AG09319 (cell line): Measurements from ENCODE around the gene HSF2BP.
"Not testable (repeated sequence)": the region's sequence is repeated elsewhere in the genome, so short reads cannot be mapped to it uniquely, and the experiment has no call there.

Experiments
- DNase-seq: peaks from one replicate; pipeline ENCODE4 v3.0.0-alpha.2; 2010; ENCODE audit warnings: low read depth; ENCODE audit errors: extremely low read depth

Gene HSF2BP

DNA sequence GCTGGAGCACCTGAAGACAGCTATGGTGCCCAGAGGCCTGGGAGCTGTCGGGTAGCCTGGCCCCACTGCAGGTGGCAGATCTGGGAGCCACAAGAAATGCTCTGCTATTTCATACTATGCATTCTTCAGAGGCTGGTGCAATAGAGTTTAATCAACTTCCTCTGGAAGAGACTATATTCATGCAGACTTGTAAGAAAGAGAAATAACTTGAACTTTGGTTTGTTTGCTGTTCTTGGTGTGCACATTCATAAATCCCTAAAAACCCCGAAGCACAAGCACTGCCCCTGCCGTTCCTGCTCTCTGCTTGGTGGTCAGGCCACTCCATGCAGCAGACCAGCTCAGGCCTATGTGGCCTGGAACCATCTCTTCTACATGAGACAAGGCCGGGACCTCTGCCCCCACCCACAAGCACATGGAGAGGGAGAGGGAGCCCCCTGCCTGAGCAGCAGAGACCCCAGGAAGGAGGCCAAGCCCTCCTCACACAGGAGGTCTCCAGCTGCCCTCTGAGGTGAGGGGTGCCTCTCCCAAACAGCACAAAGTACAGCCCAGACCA lies 142.9 kb downstream of the HSF2BP start:
- not testable (repeated sequence) for DNase-seq

DNA sequence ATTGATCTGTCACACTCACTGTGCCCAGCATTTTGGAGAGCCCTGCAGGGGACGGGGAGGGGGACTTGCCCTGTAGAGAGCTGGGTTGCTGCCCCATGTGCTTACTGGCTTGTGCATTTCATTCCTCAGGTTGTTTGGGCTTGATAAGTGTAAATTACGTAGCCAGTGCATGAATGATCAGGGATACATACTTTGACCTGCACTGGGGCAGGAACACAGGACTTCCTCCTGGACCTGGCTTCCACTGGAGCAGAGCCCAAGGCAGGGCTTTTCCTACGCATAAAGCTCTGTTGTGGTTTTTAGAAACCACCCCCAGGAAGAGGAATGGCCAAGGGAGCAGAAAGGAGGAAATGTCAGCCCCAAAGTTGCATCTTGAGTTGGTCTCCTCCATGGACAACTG lies 144.5 kb downstream of the HSF2BP start:
- not testable (repeated sequence) for DNase-seq

DNA sequence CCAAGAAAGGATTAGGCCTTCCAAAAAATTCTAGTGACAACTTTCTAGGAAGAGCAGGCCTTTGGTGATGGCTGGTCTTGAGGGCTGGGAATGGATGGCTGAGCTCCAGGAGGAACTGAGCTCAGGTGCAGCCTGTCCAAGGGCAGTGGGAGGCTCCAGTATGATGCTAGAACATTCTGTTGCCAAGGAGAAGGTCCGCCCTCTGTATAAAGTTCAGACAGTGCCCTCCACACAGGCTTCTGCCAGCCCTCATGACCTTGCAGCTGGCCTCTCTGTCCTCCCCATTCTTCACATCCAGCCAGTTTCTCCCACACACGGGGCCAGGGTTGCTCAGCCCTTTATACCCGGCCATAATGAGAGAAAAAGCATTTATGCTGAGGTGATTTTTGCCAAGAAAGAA lies 146.3 kb downstream of the HSF2BP start:
- DNase-seq, result not testable (repeated sequence)

DNA sequence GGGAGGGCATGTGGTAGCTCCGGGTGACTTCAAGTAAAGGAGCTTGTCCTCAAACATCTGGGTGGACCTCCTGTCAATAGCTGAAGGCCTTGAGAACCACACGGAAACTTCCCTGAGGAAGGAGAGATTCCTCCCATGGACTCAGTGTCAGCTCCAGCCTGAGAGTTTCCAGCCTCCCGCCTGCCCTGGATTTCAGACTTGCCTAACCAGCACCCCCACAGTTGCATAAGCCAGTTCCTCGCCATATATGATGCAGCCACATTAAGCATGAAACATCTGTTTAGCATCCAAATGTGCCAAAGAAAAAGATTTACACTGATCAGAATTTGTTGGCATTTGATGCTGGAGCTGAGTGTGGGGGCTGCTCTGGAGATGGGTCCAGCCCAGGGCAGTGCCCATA lies 148.1 kb downstream of the HSF2BP start:
- not testable (repeated sequence) for DNase-seq

DNA sequence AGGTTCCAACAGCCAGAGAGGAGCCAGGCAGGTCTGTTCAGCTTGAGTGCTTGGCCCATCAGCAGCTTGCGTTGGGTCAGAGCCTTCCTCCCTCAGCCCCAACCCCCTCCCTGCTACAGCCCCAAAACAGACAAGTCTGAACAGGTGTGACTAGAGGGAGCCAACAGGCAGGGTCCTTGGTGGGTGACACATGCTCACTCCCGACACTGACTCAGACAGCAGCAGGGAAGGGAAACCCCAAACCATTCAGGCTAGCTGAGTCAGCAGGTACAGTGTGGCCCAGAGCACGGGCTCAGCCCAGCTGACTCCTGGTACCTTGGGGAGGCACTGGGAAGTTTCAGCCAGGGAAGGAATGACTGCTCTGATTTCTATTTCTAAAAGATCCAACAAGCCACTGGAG lies 148.6 kb downstream of the HSF2BP start:
- DNase-seq, result not testable (repeated sequence)

DNA sequence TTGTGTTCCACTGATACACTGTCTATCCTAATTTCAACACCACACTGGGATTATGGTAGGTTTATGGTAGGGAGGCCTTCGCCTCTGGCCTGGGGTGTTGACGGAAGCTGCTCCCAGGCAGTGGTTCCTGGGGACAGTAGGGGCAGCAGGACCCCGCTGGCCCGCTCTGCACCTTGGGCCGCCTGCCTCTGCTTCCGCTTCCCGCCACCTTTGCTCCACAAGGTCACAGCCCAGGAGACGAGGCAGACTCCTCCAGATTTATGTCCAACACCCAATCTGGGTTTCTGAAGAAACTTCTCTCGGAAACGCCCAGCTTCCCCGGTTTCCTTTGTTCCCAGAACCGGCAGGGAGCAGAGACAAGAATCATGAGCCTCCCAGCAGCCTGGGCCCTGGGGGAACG lies 155.4 kb downstream of the HSF2BP start:
- not testable (repeated sequence) for DNase-seq

DNA sequence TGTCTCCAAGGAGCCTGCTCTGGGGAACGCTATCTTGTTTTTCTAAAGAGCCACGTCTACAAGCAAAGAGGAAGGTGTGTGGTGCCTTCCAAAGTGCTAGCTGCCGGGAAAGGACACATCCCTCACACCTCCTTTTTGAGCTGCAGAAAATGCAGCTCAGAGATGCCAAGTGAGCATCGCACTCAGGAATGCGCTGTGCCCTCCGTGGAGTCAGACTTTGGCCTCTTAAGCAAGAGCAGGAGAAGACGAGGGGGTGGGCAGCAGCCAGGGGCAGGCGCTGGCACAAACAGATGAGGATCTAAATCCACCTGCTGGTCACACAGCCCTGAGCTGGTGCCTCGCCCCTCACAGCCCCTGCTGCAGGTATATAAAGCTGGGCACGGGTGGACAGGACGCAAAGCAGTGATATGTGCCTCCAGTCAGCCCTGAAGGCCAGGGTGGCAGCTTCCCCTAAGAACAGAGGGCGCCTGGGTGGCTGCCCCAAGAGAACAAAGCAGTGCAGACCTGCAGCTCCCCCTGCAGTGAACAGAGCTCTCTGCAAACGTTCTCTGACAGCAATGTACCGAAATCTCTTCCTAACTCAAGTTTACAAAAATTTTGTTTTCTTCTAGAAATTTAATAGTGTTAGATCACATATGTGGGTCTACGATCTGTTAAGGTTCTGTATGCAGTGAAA lies 156.1 kb downstream of the HSF2BP start:
- DNase-seq, result not testable (repeated sequence)

DNA sequence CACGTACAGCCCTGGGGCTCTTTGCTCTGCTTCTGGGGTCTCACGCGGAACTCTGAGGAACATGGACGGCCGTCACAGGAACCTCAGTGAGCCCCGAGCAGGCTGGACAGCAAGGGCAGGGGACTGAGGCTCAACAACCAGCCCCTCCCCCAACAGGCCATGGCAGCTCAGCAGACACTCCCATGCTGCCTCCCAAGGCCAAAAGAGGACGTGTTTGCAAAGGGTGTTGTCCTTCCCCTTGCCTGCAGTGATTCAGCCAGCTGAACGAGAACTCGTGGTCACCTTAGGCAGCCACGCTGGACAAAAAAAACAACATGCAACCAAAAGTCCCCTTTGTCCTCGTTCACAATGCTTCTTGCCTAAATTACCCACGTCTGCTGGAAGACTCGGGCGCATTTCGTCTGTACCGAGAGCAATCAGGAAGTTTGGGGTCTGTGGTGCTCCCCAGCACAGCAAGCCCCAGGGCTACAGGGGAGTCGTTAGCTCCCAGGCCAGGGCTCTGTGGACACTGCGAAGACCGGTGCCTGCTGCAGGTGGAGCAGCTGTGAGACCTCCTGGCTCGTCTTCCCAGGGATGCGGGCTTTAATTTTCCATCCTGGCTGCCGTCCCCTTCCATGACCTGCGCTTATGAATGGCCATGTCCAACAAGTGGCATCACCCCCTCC lies 156.7 kb downstream of the HSF2BP start:
- DNase-seq, result not testable (repeated sequence)

DNA sequence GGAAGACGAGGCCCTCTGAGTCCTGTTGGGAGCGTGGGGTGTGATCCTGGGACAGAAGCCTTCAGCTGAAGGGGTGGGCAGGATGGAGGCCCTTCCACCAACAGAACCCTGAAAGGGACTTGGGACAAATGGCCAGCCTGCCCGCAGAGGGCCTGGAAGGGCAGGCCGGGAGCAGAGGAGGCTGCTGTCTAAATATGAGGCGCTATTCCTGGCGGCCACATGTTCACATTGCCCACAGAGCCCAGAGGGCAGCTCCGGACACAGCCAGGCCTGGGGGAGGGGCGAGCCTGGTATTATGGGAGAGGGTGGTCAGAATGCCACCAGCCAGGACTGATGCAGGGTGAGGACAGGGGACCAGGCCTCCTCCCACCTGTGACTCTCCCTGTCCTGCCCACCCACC lies 160.4 kb downstream of the HSF2BP start:
- DNase-seq, result not testable (repeated sequence)

DNA sequence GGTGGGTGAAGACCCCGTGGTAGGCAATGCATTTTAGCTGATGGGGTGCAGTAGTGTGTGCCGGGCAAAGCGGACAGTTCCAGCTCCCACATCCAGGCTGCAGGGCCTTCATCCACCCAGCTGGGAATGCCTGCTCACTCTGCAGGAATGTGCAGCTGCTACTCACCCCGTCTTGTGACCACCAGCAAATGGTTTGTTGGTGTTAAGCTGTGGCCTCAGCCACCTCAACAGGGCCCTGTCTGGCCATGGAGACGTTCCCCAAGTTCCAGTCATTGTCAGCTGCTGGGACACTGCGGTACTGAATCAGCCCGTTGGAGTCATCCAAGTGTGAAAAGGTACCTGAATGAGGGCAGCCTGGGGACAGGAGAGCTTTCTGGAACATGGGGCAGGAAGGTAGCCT lies 161.2 kb downstream of the HSF2BP start:
- not testable (repeated sequence) for DNase-seq

DNA sequence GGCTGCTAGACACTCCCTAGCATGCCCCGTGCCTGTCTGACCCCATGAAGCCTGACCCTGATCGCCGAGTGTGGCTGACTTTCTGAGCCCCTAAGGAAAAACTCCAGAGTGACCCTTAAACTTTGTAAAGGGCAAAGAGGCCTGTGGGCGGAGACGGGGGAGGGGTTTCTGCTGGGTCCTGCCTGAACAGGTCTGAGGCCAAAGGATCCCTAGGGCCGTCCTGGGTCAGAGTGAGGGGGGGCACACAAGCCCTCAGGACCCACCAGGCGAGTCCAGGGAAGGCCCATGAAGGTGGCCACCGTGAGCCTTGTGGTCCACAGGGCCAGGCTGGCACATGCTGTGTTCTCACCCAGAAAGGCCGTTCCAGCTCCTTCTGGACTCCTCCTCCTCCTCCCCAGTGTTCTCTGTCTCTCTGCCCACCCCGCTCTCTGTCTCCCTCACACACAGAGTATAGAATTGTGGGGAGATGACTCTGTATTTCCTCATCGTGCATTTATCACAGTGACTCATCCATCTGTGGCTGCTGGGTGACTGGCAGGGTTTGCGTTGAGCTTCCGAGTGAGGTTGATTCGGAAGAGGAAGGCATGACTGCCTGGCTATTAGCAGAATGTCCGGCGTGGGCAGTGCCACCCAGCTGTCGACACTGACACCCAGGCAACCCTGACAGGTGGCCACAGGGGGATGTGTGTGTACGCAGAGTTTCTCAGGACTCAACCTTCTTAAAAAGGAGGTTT lies 164.8 kb downstream of the HSF2BP start:
- DNase-seq, result not testable (repeated sequence)

DNA sequence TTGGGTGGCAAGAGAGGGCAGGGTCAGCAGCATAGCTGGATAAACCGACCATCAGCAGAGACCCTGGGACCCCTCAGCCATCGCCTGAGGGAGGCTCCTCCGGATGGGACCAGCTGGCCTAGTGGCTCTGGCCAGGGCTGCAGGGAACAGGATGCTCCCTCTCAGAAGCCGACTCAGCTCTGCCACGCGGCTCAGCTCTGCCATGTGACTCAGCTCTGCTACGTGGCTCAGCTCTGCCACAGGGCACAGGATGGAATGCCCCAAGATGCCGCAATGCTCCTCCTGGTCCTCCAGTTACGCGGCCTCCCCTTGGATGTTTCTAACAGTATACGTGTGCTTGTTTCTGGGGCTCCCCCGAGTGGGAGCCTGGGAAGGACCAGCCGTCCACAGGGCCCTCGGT lies 165.8 kb downstream of the HSF2BP start:
- DNase-seq, result not testable (repeated sequence)

DNA sequence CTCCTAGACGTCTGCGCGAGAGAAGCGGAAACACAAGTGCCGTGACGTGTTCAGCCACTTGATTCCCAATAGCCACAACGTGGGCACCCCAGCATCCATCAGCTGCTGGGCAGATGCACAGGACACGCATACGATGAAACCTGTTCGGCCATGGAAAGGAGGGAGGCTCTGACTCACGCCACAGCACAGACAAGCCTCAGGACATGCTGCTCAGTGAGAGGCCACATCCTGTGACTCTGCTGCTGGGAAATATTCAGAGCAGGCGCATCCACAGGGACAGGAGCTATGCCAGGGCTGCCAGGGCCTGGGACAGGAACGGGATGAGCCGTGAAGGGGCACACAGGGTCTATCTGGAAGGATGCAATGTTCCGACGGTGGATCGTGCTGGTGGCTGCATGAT lies 171.1 kb downstream of the HSF2BP start:
- not testable (repeated sequence) for DNase-seq

DNA sequence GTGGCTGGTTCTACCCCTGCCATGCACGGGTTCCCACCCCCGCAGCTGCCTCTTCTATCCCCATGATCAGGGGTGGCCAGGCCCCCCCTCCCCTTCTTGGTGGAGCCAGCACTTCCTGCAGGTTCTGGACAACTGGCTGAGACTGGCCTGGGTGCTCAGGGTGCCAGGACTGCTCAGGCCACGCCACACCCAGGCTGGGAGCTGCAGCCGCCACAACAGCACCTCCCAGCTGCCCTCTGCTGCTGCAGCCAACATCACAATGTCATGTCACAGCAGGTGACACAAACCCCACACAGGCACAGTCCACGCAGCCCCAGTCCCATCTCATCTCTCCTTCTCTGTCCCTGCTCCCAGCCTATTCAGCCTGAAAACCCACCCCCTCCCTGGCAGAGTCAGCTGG lies 173.2 kb downstream of the HSF2BP start:
- not testable (repeated sequence) for DNase-seq

DNA sequence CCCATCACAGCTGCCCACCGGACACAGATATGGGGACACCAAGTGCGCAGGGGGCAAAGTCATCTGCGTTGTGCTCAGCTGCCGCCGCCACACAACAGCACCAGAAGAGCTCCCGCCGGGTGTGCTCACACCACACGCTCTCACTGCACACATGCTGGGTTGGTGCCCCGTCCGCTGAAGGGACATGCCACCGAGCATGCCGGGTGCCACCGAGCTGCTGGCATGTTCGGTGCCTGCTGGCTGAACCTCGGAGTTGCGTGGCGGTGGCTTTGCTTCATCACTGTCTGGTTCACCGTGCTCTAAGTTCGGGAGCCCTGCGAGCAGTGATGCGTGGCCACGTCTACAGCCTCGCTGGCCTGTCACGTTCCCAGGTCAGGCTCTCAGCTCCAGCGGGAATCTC lies 174.3 kb downstream of the HSF2BP start:
- not testable (repeated sequence) for DNase-seq

DNA sequence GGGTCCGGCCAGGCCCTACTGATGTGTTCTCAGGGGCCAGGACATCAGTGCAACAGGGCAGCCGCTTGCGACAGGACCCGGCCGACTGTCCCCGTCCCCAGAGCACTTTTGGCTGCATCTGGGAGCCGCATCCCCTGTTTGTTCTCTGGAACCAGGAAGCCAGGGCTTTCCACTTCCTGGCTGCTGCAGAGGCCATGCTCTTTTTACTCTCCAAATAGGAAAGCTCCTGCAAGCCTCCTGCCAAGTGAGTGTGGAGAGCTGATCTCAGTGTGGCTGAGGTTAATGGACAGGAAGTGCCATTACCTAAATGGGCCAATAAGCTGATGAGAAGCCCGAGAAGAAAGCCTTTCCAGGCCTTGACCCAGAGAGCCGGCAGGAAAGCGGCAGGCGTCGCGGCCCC lies 180.1 kb downstream of the HSF2BP start:
- not testable (repeated sequence) for DNase-seq
